HL-60/S4 treated with phorbol 12-myristate 13-acetate at 8.2 ng/mL for 4 days and 3 days (cell line): ENCODE measurements around the gene HTRA3.

Experiments used
- in situ Hi-C: fragments of 300-500 bp; cut with MboI; formaldehyde crosslinking; loops from 2 replicates; pipeline ENCODE4 v1.15.0; 2022; ENCODE audit warnings: low sequenced_read_pairs

HTRA3 gene

DNA sequence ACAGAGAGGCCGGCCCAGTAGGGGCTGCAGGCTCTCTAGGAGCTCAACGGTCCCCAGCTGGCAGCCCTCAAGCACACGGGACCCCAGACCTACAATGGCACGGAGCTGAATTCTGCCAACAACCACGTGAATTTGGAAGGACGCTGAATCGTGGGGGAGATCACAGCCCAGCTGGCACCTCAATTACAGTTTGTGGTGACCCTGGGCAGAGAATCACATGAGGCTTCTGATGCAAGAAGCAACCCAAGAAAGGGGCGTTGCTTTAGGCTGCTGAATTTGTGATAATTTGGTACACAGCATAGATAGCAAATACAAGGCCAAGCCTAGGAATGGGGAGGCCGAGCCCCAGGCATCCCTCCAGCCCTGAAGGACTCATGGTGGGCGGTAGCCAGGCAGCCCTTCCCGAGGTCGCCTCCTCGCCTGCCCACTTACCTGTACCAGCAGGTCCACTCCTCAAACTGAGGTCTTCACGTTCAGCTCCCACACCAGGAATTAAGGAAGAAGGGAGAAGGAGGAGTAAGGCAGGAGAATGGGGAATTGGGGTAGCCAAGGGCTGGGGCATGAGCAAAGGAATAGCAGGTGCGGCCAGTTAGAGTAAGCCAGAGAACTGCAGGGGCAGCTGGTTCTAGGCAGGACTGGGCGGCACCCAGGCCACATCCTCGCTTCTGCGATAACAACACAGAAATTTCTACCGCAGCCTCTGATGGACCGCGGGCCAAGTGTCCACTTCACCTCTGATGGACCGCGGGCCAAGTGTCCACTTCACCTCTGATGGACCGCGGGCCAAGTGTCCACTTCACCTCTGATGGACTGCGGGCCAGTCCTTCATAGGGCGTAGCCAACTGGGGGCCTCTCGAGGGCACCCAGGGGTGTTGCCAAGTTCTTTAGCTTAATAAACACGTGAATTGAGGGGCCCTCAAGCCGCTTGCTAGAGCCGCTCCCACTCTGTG lies 23.4 kb upstream of the HTRA3 start:
- in situ Hi-C loops: loop anchor here (10.0 kb wide), 1 partner anchor 159 kb away; no protein-coding TSS in a partner anchor

- in situ Hi-C loops: loop anchor here (10.0 kb wide), 1 partner anchor 158 kb away; no protein-coding TSS in a partner anchor
Measured at GRCh38 chr4:8247047-8247930, 22.3 kb upstream of the HTRA3 start.

GRCh38 chr4:8248091-8248490 lies 21.5 kb upstream of the HTRA3 start:
- in situ Hi-C loops: loop anchor here (10.0 kb wide), 1 partner anchor 157 kb away; no protein-coding TSS in a partner anchor

DNA sequence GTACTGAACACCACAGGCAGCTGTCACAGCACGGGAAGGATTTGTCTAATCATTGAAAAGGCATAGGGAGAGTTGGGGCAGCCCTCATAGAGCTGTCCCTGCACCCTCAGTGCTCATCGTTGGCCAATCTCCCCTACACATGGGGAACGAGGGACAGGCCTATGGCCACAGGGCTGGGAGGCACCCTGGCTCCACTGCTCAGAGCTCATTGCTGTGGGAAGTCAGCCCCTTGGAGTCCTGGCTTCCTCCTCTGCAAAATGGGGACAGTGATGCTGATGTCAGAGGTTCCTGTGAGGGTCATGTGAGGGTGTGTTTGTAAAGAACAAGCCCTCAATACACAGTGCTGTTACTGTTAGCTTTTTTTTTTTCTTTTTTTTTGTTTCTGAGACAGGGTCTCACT lies 19.3 kb upstream of the HTRA3 start:
- in situ Hi-C loops: no loop called here

DNA sequence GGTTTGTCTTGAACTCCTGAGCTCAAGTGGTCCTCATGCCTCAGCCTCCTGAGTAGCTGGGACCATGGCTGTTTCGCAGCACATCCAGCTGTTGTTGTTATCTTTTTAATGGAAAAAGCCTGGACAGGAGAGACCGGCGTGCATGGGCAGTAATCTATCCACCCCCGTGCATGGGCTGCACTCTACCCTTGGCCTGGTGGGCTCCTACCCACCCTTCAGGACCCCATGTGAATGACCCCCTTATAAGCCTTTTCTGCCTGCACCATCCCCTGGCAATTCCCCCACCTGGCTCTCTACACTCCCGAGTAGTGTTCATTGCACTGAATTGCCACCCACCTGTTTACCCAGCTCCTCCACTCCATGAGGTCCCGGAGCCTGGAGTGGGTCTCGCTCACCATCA lies 18.9 kb upstream of the HTRA3 start:
- in situ Hi-C loops: no loop called here

DNA sequence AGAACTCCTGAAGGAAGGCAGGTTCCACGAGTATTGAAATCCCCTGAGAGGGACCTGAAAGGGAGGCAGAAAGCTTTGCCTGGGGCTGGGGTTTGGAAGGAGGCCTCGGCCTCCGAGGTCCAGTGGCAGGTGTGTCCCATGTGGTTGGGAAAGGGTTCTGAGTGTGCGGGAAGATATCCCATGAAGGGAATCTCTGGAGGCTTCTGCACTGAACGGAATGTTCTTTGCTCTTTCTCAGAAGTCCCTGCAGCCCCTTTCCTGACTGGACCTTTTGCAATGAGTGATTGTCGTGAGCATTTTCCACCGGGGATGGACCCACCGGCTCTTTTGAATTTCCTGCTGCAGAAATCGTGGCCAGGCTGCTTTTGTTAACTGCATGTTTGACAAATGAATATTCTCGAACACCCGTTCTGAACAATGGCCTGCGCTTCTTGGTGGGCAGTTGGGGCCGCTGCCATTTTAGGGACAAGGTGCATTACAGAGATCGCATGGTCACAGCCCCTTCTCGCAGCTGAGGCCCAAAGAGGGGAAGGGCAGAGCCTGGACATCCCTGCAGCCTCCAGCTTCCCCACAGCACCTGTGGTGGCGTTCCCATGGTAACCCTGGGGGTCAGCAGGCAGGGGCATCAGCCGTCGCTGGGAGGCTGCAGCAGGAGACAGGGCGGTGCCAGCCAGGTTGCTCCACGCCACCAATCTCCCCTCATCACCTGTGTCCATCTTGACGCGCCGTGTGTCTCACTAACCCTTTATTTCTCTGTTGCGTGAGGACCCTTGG lies 18.3 kb upstream of the HTRA3 start:
- in situ Hi-C loops: no loop called here

GRCh38 chr4:8252301-8253173 lies 17.0 kb upstream of the HTRA3 start:
- in situ Hi-C loops: no loop called here

GRCh38 chr4:8254076-8254475 lies 15.5 kb upstream of the HTRA3 start:
- in situ Hi-C loops: no loop called here

DNA sequence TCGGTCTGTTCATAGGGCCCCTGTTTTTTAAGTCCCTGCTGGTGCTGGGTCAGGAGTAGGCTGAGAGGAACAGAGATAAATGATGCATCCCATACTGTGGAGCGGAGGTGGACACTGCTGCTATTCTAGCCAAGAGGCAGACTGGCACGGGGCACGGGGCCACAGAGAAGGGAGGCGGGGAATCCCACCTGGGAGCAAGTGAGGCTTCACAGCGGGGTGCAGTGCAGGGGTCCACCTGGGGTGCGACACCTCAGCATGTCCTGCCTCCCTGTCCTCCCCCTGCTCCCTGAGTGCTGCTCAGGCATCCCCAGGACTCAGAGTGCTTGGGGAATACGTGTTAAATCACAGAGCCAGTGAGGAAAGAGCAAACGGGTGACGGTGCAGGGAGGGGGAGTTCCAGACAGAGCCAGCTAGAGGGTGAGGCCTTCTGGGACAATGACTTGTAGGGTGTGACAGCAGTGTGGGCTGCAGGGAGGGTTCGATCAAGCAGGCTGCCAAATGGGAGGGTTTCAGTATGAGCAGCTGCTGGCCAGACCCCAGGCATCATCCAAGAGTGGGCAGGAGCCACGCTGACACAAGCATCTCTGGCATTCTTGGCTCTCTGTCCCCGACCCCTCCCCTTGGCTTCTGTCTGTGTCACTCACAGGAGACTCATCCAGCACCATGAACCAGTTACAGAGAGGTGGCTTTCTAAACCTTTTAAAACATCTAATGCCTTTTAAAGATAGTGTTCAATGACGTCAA lies 13.7 kb upstream of the HTRA3 start:
- in situ Hi-C loops: no loop called here

GRCh38 chr4:8257854-8258253 lies 11.7 kb upstream of the HTRA3 start:
- in situ Hi-C loops: no loop called here

GRCh38 chr4:8258552-8259212 lies 10.9 kb upstream of the HTRA3 start:
- in situ Hi-C loops: no loop called here

DNA sequence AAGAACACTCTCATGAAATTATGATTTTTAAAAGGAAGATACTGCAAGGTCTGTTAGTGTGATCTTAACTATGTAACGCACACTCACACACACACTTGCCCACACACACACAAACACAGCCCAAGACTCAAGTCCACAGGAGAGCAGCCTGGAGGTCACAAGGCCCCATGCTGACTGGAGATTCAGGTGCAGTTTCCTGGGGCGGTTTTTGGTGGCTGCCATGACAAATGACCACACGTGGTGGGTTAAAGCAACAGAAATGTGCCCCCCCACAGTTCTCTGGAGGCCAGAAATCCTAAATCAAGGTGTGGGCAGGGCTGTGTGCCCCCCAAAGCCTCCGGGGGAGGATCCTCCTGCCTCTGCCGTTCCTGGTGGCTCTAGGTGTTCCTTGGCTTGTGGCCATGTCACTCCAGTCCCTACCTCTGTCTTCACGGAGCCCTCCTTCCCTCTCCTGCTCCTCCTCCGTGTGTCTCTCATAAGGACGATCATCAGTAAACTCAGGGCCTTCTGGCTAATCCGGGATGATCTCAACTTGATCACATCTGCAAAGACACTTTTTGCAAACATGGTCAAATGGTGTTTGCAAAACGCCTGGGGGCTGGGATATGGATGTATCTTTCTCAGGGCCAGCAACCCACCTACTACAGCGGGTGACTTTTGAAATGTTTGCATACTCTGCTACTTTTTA lies 9.7 kb upstream of the HTRA3 start:
- in situ Hi-C loops: no loop called here

GRCh38 chr4:8260656-8261111 lies 8.9 kb upstream of the HTRA3 start:
- in situ Hi-C loops: no loop called here

GRCh38 chr4:8261851-8262535 lies 7.6 kb upstream of the HTRA3 start:
- in situ Hi-C loops: no loop called here

- in situ Hi-C loops: no loop called here
Measured at GRCh38 chr4:8262637-8263322, 6.8 kb upstream of the HTRA3 start.

DNA sequence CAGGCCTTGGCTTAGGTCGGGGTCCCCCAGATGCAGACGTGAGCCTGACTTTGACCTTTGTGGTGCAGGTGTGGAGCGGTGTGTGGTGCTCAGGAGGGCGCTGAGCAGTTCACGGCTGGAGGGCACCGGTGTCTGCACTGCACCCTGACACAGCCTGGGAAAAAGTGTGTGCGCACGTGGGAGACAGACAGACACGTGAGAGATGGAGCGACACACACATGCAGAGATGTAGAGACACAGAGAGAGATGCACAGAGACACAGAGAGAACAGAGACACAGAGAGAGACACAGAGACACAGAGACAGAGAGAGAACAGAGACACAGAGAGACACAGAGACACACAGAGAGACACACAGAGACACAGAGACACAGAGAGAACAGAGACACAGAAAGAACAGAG lies 6.2 kb upstream of the HTRA3 start:
- in situ Hi-C loops: no loop called here

DNA sequence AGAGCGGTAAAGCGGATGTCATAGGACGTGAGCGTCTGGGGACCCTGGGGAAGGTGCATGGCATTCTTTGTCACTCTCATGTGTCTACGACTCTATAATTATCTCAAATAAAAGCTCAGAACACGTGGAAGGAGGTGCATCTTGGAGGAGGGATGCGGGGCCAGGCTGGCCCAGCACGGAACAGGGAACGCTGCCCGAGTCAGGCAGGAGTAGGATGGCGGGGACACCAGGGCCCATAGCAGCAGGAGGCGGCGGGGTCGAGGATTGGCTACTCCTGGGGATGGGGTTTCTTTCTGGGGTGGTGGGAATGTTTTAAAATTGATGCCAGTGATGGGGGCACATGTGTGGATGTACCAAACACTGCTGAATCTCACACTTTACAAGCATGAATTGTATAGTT lies 5.4 kb upstream of the HTRA3 start:
- in situ Hi-C loops: no loop called here
